HG02642 (cell line): ENCODE results near the gene GIMAP2.
"Not testable (repeated sequence)": the region's sequence is repeated elsewhere in the genome, so short reads cannot be mapped to it uniquely, and the experiment has no call there.

ENCODE experiments used
- ATAC-seq: cut with Tn5 transposase; IDR thresholded peaks from one replicate; pipeline ENCODE4 v1.9.1; 2021; ENCODE audit warnings: mild to moderate bottlenecking; ENCODE audit not compliant: unreplicated experiment, poor library complexity

GIMAP2 gene

GRCh38 chr7:150685219-150686029 lies at the start of gene GIMAP2:
GIMAP2 (plus strand) TSS chr7:150685706; CDS start chr7:150687060, 1,354 bp downstream.
- peak; percentile 96 for ATAC-seq

- ATAC-seq: no peak
These were observed 43.7 kb upstream of the GIMAP2 start for GRCh38 chr7:150641854-150642253.

- no peak for ATAC-seq
These were observed 42.6 kb upstream of the GIMAP2 start for GRCh38 chr7:150642926-150643325.

- no peak for ATAC-seq
These were observed 40.1 kb upstream of the GIMAP2 start for GRCh38 chr7:150645259-150646020.

- ATAC-seq: no peak
These were observed 37.0 kb upstream of the GIMAP2 start for GRCh38 chr7:150648353-150649079.

GRCh38 chr7:150649080-150649385 lies 36.5 kb upstream of the GIMAP2 start:
- no peak for ATAC-seq

- no peak for ATAC-seq
These were observed 30.8 kb upstream of the GIMAP2 start for GRCh38 chr7:150654692-150655091.

- no peak for ATAC-seq
These were observed 29.5 kb upstream of the GIMAP2 start for GRCh38 chr7:150656047-150656446.

GRCh38 chr7:150657526-150657925 lies 28.0 kb upstream of the GIMAP2 start:
- ATAC-seq: no peak

GRCh38 chr7:150660939-150661613 lies 24.4 kb upstream of the GIMAP2 start:
- ATAC-seq: no peak

GRCh38 chr7:150662821-150663220 lies 22.7 kb upstream of the GIMAP2 start:
- not testable (repeated sequence) for ATAC-seq

GRCh38 chr7:150663802-150664494 lies 21.6 kb upstream of the GIMAP2 start:
- no peak for ATAC-seq

- ATAC-seq: no peak
These were observed 20.3 kb upstream of the GIMAP2 start for GRCh38 chr7:150665089-150665748.

- ATAC-seq: no peak
These were observed 19.6 kb upstream of the GIMAP2 start for GRCh38 chr7:150665896-150666295.

GRCh38 chr7:150666412-150666811 lies 19.1 kb upstream of the GIMAP2 start:
- ATAC-seq: no peak

GRCh38 chr7:150668472-150668911 lies 17.0 kb upstream of the GIMAP2 start:
- ATAC-seq: peak; percentile 75

GRCh38 chr7:150668977-150669376 lies 16.5 kb upstream of the GIMAP2 start:
- ATAC-seq: no peak

- ATAC-seq: not testable (repeated sequence)
These were observed 13.5 kb upstream of the GIMAP2 start for GRCh38 chr7:150671798-150672585.

GRCh38 chr7:150675714-150676113 lies 9.8 kb upstream of the GIMAP2 start:
- ATAC-seq: no peak
